SK-N-SH (cell line): Measurements from ENCODE around the gene SPPL2C. TPM values are rescaled to one million over a fixed set of nuclear protein-coding genes. Genes with fewer than 3 reads are reported as not detected.

Experiments used
- CTCF ChIA-PET: fragments of 300-600, 350-600 bp; formaldehyde crosslinking; extraction: SDS; loops from one replicate; lab custom pipeline; 2021; lab: Yijun Ruan, JAX
- POLR2A ChIA-PET: fragments of 350-600 bp; sonication (Branson Sonifier 250); formaldehyde crosslinking; extraction: SDS; loops from one replicate; lab custom pipeline; 2020; ENCODE audit warnings: antibody characterized with exemption, inconsistent platforms; lab: Yijun Ruan, JAX
- DNase-seq: peaks from one replicate; pipeline ENCODE4 v3.0.0; 2012
- H2AFZ ChIP-seq: fragments of 200-600 bp; sonication (generic); 2 replicates; pipeline ENCODE4 v1.8.1; 2016; ENCODE audit warnings: antibody characterized with exemption, mild to moderate bottlenecking, low read depth
- H3F3A ChIP-seq: fragments of 200-600 bp; sonication (generic); replicated peaks from 2 replicates; pipeline ENCODE3; 2016; ENCODE audit warnings: antibody characterized with exemption, mild to moderate bottlenecking; ENCODE audit not compliant: insufficient read depth
- H3K27ac ChIP-seq, 2 experiments: fragments of 200-500 bp in 1 of 2; fragments of 200-600 bp in 1 of 2; sonication (Bioruptor generic) in 1 of 2; sonication (generic), shearing (Covaris generic) in 1 of 2; 2 replicates each; pipeline versions ENCODE4 v1.5.1 to v1.6.1; 2014 to 2016; ENCODE audit warnings: low read depth in 2 of 2, inconsistent platforms in 1 of 2, low read length in 1 of 2, mild to moderate bottlenecking in 1 of 2, mixed read lengths in 1 of 2
- H3K27me3 ChIP-seq: fragments of 200-600 bp; sonication (generic), shearing (Covaris generic); 2 replicates; pipeline ENCODE4 v1.6.1; 2016; ENCODE audit warnings: mixed run types; ENCODE audit not compliant: insufficient read depth
- H3K36me3 ChIP-seq, 2 experiments: fragments of 200-500 bp in 1 of 2; fragments of 200-600 bp in 1 of 2; sonication (Bioruptor generic) in 1 of 2; sonication (generic) in 1 of 2; replicated peaks in 1 of 2; 2 replicates each; pipeline versions ENCODE3 to v1.5.1; 2014 to 2016; ENCODE audit warnings: low read length in 1 of 2, mild to moderate bottlenecking in 1 of 2; ENCODE audit not compliant: insufficient read depth in 2 of 2, control insufficient read depth in 1 of 2
- H3K4me1 ChIP-seq, 2 experiments: fragments of 200-500 bp in 1 of 2; fragments of 200-600 bp in 1 of 2; sonication (Bioruptor generic) in 1 of 2; sonication (generic), shearing (Covaris generic) in 1 of 2; 2 replicates each; pipeline versions ENCODE4 v1.5.1 to v1.6.1; 2014 to 2016; ENCODE audit warnings: low read depth in 1 of 2, low read length in 1 of 2, mixed run types in 1 of 2; ENCODE audit not compliant: insufficient read depth in 2 of 2, control insufficient read depth in 1 of 2
- H3K4me2 ChIP-seq: fragments of 200-600 bp; sonication (generic), shearing (Covaris generic); 2 replicates; pipeline ENCODE4 v1.6.1; 2017; ENCODE audit warnings: mixed run types
- H3K4me3 ChIP-seq, 2 experiments: fragments of 200-500 bp in 1 of 2; fragments of 200-600 bp in 1 of 2; sonication (Bioruptor generic) in 1 of 2; sonication (generic), shearing (Covaris generic) in 1 of 2; 2 replicates each; pipeline versions ENCODE4 v1.5.1 to v1.8.1; 2014 to 2016; ENCODE audit warnings: low read depth in 2 of 2, inconsistent platforms in 1 of 2, low read length in 1 of 2, mild to moderate bottlenecking in 1 of 2, mixed read lengths in 1 of 2, moderate library complexity in 1 of 2
- H3K79me2 ChIP-seq: fragments of 200-600 bp; sonication (generic); 2 replicates; pipeline ENCODE4 v1.8.1; 2017; ENCODE audit warnings: mild to moderate bottlenecking; ENCODE audit not compliant: insufficient read depth
- H3K9ac ChIP-seq: fragments of 200-600 bp; sonication (generic); 2 replicates; pipeline ENCODE4 v1.6.1; 2017; ENCODE audit warnings: mixed run types
- H3K9me2 ChIP-seq: fragments of 200-600 bp; sonication (generic); 2 replicates; pipeline ENCODE4 v1.6.1; 2017; ENCODE audit warnings: mixed run types
- H3K9me3 ChIP-seq: fragments of 200-600 bp; sonication (generic); 2 replicates; pipeline ENCODE4 v1.6.1; 2017; ENCODE audit warnings: mixed run types, mild to moderate bottlenecking, moderate library complexity
- H4K20me1 ChIP-seq: fragments of 200-600 bp; sonication (generic); 2 replicates; pipeline ENCODE4 v1.6.1; 2017; ENCODE audit warnings: mild to moderate bottlenecking, mixed run types; ENCODE audit not compliant: insufficient read depth
- CHD2 ChIP-seq: fragments of 150-350 bp; IDR thresholded peaks from 2 replicates; pipeline ENCODE4 v1.6.1; 2018; ENCODE audit warnings: low read length; ENCODE audit not compliant: partially characterized antibody
- EP300 ChIP-seq, 2 experiments: IDR thresholded peaks; 2 replicates each; pipeline versions ENCODE4 v1.4.0 to v1.6.1; 2012; ENCODE audit warnings: borderline replicate concordance in 1 of 2, low read depth in 1 of 2, low read length in 1 of 2
- EZH2phosphoT487 ChIP-seq: fragments of 200-600 bp; sonication (generic); IDR thresholded peaks from 2 replicates; pipeline ENCODE4 v1.6.1; 2017; ENCODE audit warnings: low read depth, mixed run types, mild to moderate bottlenecking, antibody characterized with exemption, moderate library complexity, borderline replicate concordance
- GABPA ChIP-seq: IDR thresholded peaks from 2 replicates; pipeline ENCODE4 v1.4.0; 2012; ENCODE audit warnings: low read depth, mild to moderate bottlenecking
- GATA2 ChIP-seq: sonication (generic); formaldehyde crosslinking; IDR thresholded peaks from 2 replicates; pipeline ENCODE4 v1.5.0; 2020; ENCODE audit warnings: mild to moderate bottlenecking, missing genetic modification reagents
- MAX ChIP-seq: IDR thresholded peaks from 2 replicates; pipeline ENCODE4 v1.4.0; 2012; ENCODE audit warnings: low read depth
- MEF2A ChIP-seq: IDR thresholded peaks from 2 replicates; pipeline ENCODE4 v1.4.0; 2012; ENCODE audit warnings: low read depth, borderline replicate concordance
- NFIC ChIP-seq: IDR thresholded peaks from 2 replicates; pipeline ENCODE4 v1.4.0; 2012; ENCODE audit warnings: borderline replicate concordance
- PBX3 ChIP-seq: IDR thresholded peaks from 2 replicates; pipeline ENCODE4; 2012
- RAD21 ChIP-seq: IDR thresholded peaks from 2 replicates; pipeline ENCODE4 v1.6.1; 2012; ENCODE audit warnings: mild to moderate bottlenecking, low read length
- RCOR1 ChIP-seq: fragments of 150-350 bp; IDR thresholded peaks from 2 replicates; pipeline ENCODE4 v1.6.1; 2017; ENCODE audit warnings: antibody characterized with exemption, low read length
- RFX5 ChIP-seq: IDR thresholded peaks from 2 replicates; pipeline ENCODE4 v1.6.1; 2012; ENCODE audit warnings: mild to moderate bottlenecking, improper control_type of control experiment, low read length
- RXRA ChIP-seq: IDR thresholded peaks from 2 replicates; pipeline ENCODE4 v1.4.0; 2012; ENCODE audit warnings: low read depth, mild to moderate bottlenecking, borderline replicate concordance
- TCF12 ChIP-seq: IDR thresholded peaks from 2 replicates; pipeline ENCODE4 v1.4.0; 2012
- USF1 ChIP-seq: IDR thresholded peaks from 2 replicates; pipeline ENCODE4 v1.4.0; 2012; ENCODE audit warnings: low read depth, borderline replicate concordance
- USF2 ChIP-seq: fragments of 150-350 bp; IDR thresholded peaks from 2 replicates; pipeline ENCODE4 v1.6.1; 2017; ENCODE audit warnings: antibody characterized with exemption, low read length, low read depth, borderline replicate concordance
- ZBTB33 ChIP-seq: IDR thresholded peaks from 2 replicates; pipeline ENCODE4 v1.4.0; 2012; ENCODE audit warnings: low read depth, borderline replicate concordance
- WGBS: methylation state at CpG from one replicate; pipeline ENCODE4 v1.1.6; 2017; ENCODE audit warnings: low lambda C conversion rate; 5-methylcytosine and 5-hydroxymethylcytosine counted together
- polyA plus RNA-seq, 3 experiments: library from polyadenylated mRNA; depleted of rRNA; stranded (reverse); fragments of >200 nt; gene quantifications; 2 replicates each; pipeline ENCODE4 v1.2.3, GENCODE V29; 2012

SPPL2C gene
- polyA plus RNA-seq, 1 of the 3 experiments (the other 2 are of a cell fraction) = not detected

GRCh38 chr17:45800816-45801215 is 43.9 kb upstream of the SPPL2C start:
- no peak overlapping the region for H3K27ac ChIP-seq
- POLR2A ChIA-PET = no interaction called here
- no peaks in the 10 kb centered on the region for H3K36me3 ChIP-seq
- H3K27me3 ChIP-seq = peaks cover 26% of the 10 kb centered on the region; the same call in 1 of the 2 replicates
- no peaks in the 10 kb centered on the region for H3K79me2 ChIP-seq
- 15% methylated on average over 2 of the region's 2 CpGs for WGBS
- no peak overlapping the region for H3K4me3 ChIP-seq
- no peak for DNase-seq
- H3K9me2 ChIP-seq = no peaks in the 10 kb centered on the region
- no peak overlapping the region for H3K9ac ChIP-seq
- H3K4me2 ChIP-seq = no peak overlapping the region
- H3F3A ChIP-seq = no peaks in the 10 kb centered on the region
- H3K9me3 ChIP-seq = no peaks in the 10 kb centered on the region
- H3K4me1 ChIP-seq = no peaks in the 10 kb centered on the region
- no peaks in the 10 kb centered on the region for H4K20me1 ChIP-seq
- H2AFZ ChIP-seq = no peak overlapping the region
- no peak for TF ChIP-seq NFIC
- no peak for TF ChIP-seq GABPA
- TF ChIP-seq MAX = no peak
- TF ChIP-seq GATA2 (CRISPR knock-in tag) = no peak
- TF ChIP-seq TCF12 = no peak
- TF ChIP-seq USF2 = no peak
- TF ChIP-seq EP300 (IDR thresholded peaks at IDR 0.05; ENCODE audit: borderline replicate concordance in 1 of 2, low read depth in 1 of 2, low read length in 1 of 2) = no peak
- no peak for TF ChIP-seq RXRA
- no peak for TF ChIP-seq MEF2A
- TF ChIP-seq ZBTB33 = no peak
- no peak for TF ChIP-seq RAD21
- TF ChIP-seq RCOR1 = no peak
- no peak for TF ChIP-seq RFX5
- TF ChIP-seq CHD2 = no peak
- TF ChIP-seq USF1 = no peak
- no peak for TF ChIP-seq PBX3
- TF ChIP-seq EZH2phosphoT487 = no peak
- CTCF ChIA-PET = interaction anchor here (0.8 to 3.2 kb wide), 6 partner anchors 12 to 93 kb away, joined by 3 to 13 read pairs (median 6); partner anchors contain the start of gene CRHR1
